HEK293T (cell line): ENCODE data around the gene TEX28.
"Not testable (repeated sequence)": the region's sequence is repeated elsewhere in the genome, so short reads cannot be mapped to it uniquely, and the experiment has no call there.

Experiments used
- CTCF ChIA-PET: fragments of 350-600 bp; formaldehyde crosslinking; extraction: SDS; loops from one replicate; lab custom pipeline; 2021; ENCODE audit warnings: antibody characterized with exemption, inconsistent platforms; lab: Yijun Ruan, JAX
- POLR2A ChIA-PET: fragments of 350-600 bp; formaldehyde crosslinking; extraction: SDS; loops from one replicate; lab custom pipeline; 2020; ENCODE audit warnings: antibody characterized with exemption, inconsistent platforms; lab: Yijun Ruan, JAX
- DNase-seq: peaks from one replicate; pipeline ENCODE4 v3.0.0; 2012; ENCODE audit warnings: mixed read lengths; ENCODE audit errors: extremely low spot score
- ARNT ChIP-seq: fragments of 450-650 bp; IDR thresholded peaks from 2 replicates; pipeline ENCODE4 v1.6.1; 2017; ENCODE audit warnings: mild to moderate bottlenecking
- BHLHE40 ChIP-seq: fragments of 450-650 bp; IDR thresholded peaks from 2 replicates; pipeline ENCODE4 v1.6.1; 2016; ENCODE audit warnings: mild to moderate bottlenecking, moderate library complexity, borderline replicate concordance
- CTBP1 ChIP-seq: fragments of 450-650 bp; IDR thresholded peaks from 2 replicates; pipeline ENCODE4 v1.6.1; 2016; ENCODE audit warnings: borderline replicate concordance
- ELF4 ChIP-seq: fragments of 450-650 bp; IDR thresholded peaks from 2 replicates; pipeline ENCODE4 v1.6.1; 2017; ENCODE audit warnings: antibody characterized with exemption
- FOXA1 ChIP-seq: fragments of 450-650 bp; IDR thresholded peaks from 2 replicates; pipeline ENCODE4 v1.6.1; 2016; ENCODE audit warnings: mild to moderate bottlenecking
- FOXK2 ChIP-seq: fragments of 450-650 bp; IDR thresholded peaks from 2 replicates; pipeline ENCODE4 v1.6.1; 2016; ENCODE audit warnings: mild to moderate bottlenecking
- FOXM1 ChIP-seq: fragments of 450-650 bp; IDR thresholded peaks from 2 replicates; pipeline ENCODE4 v1.6.1; 2017; ENCODE audit warnings: mild to moderate bottlenecking, borderline replicate concordance
- HDGF ChIP-seq: fragments of 450-650 bp; IDR thresholded peaks from 2 replicates; pipeline ENCODE4 v1.6.1; 2017; ENCODE audit warnings: antibody characterized with exemption, borderline replicate concordance
- L3MBTL2 ChIP-seq: fragments of 450-650 bp; conservative IDR thresholded peaks from 2 replicates; pipeline ENCODE4 v1.6.1; 2016; ENCODE audit warnings: mild to moderate bottlenecking
- LEF1 ChIP-seq: fragments of 450-650 bp; IDR thresholded peaks from 2 replicates; pipeline ENCODE4 v1.6.1; 2017; ENCODE audit warnings: mild to moderate bottlenecking, borderline replicate concordance
- NFRKB ChIP-seq: fragments of 450-650 bp; IDR thresholded peaks from 2 replicates; pipeline ENCODE4 v1.6.1; 2016; ENCODE audit warnings: mild to moderate bottlenecking, moderate library complexity
- SP1 ChIP-seq: fragments of 450-650 bp; IDR thresholded peaks from 2 replicates; pipeline ENCODE4 v1.6.1; 2017
- SUZ12 ChIP-seq: fragments of 450-650 bp; IDR thresholded peaks from 2 replicates; pipeline ENCODE4 v1.6.1; 2016; ENCODE audit warnings: mild to moderate bottlenecking
- TARDBP ChIP-seq: fragments of 450-650 bp; IDR thresholded peaks from 2 replicates; pipeline ENCODE4 v1.6.1; 2016
- ZNF384 ChIP-seq: fragments of 450-650 bp; IDR thresholded peaks from 2 replicates; pipeline ENCODE4 v1.6.1; 2016
- TF ChIP-seq, protein P1 (sequence below): fragments of 450-650 bp; IDR thresholded peaks from 2 replicates; pipeline ENCODE4 v1.6.1; 2016

The TEX28 gene

DNA sequence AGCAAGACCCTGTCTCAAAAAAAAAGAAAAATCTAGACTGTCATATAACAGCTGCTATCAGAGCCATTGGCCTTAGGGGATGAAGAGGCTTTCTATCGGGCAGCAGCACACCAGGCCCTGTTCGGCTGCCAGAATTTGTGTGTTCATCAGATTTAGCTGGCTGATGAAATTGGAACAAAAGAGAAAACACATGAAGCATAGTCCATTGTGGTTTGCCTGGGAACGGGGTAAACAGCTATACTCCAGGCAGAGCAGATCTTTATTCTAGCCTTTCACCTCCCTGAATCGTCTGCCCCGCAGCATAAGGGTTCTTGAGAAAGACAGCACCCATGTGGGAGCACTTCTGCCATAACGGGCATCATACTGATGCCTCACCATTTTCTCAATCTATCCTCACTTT is 12.3 kb upstream of the TEX28 start:
- no peak for DNase-seq
- ChIA-PET POLR2A (no interaction called here), CTCF (interaction anchor here (1.0 to 2.3 kb wide), 3 partner anchors 10 to 17 kb away, joined by 3 to 12 read pairs (median 6); no protein-coding TSS in a partner anchor)
- TF ChIP-seq CTBP1 = no peak

DNA sequence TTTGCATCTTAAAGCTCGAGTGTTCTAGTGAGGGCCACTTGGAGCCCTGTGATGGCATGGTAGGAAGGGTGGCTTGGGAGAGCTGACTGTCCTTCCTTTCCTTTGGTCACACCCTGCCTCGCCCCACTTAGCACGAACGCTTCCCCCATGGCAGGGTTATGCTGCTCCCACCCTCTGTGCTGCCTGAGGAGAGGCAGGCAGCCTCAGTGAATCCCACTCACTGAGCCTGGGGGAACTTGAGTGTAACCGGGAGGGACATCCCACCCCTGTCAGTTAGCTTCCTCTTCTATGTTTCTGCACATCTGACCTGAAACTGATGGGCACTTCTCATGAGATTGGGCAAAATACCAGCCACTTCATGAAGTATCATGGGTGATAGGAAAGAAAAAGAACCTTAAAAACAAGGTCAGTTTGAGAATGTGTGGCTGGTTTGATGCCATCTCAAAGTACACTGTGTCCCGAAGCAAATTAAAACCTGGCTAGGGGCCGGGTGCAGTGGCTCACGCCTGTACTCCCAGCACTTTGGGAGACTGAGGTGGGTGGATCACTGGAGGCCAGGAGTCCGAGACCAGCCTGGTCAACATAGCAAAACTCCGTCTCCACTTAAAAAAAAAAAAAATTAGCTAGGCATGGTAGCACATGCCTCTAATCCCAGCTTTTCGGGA is 10.7 kb upstream of the TEX28 start:
- POLR2A ChIA-PET = no interaction called here
- DNase-seq = no peak
- CTCF ChIA-PET = interaction anchor here (0.5 to 1.8 kb wide), 4 partner anchors 9 to 293 kb away, joined by 3 to 5 read pairs (median 3); no protein-coding TSS in a partner anchor
- TF ChIP-seq FOXK2 (no peak), HDGF (no peak), CTBP1 (no peak), SUZ12 (no peak), BHLHE40 (no peak), ARNT (no peak), ELF4 (no peak)

DNA sequence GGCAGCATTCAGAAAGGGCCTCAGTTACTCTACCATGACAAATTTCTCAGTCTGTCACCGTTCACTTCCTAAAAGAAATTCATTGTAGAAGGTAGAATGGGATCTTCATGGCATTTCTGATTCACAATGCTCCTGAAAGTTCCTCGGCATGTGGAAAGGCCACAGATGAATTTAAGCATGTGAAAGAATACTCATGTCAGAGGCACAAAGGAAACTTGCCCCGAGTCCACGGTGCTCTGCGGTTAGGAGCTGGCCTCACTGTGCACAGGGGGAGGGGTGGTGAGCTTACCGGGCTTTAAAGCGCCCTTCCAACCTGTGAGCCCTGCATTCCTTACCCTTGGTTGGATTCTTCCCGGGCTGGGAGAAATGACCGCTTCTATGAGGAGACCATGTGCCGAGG is 9.9 kb upstream of the TEX28 start:
- POLR2A ChIA-PET = no interaction called here
- TF ChIP-seq BHLHE40 (no peak), SP1 (no peak), CTBP1 (no peak), LEF1 (no peak), FOXK2 (no peak), HDGF (no peak), FOXM1 (no peak)
- TF ChIP-seq, protein P1, sequence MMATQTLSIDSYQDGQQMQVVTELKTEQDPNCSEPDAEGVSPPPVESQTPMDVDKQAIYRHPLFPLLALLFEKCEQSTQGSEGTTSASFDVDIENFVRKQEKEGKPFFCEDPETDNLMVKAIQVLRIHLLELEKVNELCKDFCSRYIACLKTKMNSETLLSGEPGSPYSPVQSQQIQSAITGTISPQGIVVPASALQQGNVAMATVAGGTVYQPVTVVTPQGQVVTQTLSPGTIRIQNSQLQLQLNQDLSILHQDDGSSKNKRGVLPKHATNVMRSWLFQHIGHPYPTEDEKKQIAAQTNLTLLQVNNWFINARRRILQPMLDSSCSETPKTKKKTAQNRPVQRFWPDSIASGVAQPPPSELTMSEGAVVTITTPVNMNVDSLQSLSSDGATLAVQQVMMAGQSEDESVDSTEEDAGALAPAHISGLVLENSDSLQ = no peak
- CTCF ChIA-PET = interaction anchor here (0.6 to 1.8 kb wide), 2 partner anchors 13 to 292 kb away, joined by 3 to 5 read pairs; no protein-coding TSS in a partner anchor
- DNase-seq = no peak

DNA sequence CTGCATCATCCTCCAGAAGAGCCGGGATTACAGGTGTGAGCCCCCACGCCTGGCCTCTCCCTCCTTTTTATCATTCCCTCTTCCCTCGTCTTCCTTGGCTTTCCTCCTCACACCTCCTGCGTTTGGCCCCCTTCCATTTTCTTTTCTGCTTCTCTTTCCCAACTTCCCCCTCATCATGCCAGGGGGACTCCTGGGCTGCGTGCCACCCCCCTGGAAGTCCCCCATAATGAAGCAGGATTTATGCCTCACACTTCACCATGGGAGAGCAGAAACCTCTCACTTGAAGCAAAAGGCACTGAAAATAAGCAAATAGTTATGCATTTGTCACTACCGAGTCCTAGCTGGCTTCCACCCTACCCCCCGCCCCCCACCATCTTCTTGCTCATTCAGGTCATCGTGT is 8.6 kb upstream of the TEX28 start:
- POLR2A ChIA-PET = no interaction called here
- no peak for DNase-seq
- TF ChIP-seq BHLHE40 = no peak
- TF ChIP-seq L3MBTL2 = no peak
- TF ChIP-seq, protein P1 = no peak
- no peak for TF ChIP-seq ELF4
- no peak for TF ChIP-seq FOXA1
- no peak for TF ChIP-seq ZNF384
- no peak for TF ChIP-seq SP1
- TF ChIP-seq CTBP1 = no peak
- TF ChIP-seq SUZ12 = no peak
- TF ChIP-seq LEF1 = no peak
- no peak for TF ChIP-seq ARNT
- no peak for TF ChIP-seq FOXK2
- no peak for TF ChIP-seq HDGF
- no peak for TF ChIP-seq FOXM1
- no peak for TF ChIP-seq NFRKB
- TF ChIP-seq TARDBP = no peak
- CTCF ChIA-PET = no interaction called here

DNA sequence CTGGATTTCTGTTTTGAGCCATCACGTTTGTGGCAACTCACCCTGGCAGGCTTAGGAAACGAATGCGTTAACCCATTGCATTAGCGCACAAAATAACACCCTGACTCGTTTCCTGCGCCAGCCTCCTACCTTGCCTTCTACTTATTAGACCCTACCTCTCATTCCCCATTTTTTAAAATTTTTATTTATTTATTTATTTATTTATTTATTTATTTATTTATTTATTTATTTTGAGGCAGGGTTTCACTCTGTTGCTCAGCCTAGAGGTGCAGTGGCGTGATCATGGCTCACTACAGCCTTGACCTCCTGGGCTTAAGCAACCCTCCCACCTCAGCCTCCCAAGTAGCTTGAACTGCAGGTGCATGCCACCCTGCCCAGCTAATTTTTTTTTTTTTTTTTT is 8.1 kb upstream of the TEX28 start:
- POLR2A ChIA-PET, CTCF ChIA-PET: not testable (repeated sequence)

DNA sequence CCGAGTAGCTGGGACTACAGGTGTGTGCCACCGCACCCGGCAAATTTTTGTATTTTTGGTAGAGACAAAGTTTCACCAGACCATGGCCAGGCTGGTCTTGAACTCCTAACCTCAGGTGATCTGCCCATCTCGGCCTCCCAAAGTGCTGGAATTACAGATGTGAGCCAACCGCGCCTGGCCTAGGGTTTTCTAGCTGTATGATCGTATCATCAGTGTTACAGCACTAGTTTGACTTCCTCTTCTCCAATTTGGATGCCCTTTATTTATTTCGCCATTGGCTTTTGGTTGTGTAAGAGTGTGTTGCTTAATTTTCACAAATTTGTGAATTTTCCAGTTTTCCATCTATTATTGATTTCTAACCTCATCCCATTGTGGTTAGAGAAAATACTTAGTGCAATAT is 5.9 kb upstream of the TEX28 start:
- TF ChIP-seq NFRKB (no peak), L3MBTL2 (no peak), ZNF384 (no peak), FOXA1 (no peak), SUZ12 (no peak), LEF1 (no peak), ELF4 (no peak), FOXM1 (no peak), BHLHE40 (no peak), TARDBP (no peak), CTBP1 (no peak), ARNT (no peak), SP1 (no peak), HDGF (no peak), FOXK2 (no peak)
- TF ChIP-seq, protein P1 = no peak
- ChIA-PET POLR2A (no interaction called here), CTCF (interaction anchor here (1.1 kb wide), 1 partner anchor 17 kb away, joined by 3 read pairs; no protein-coding TSS in a partner anchor)
- no peak for DNase-seq

More for the DNA sequence above, 8.1 kb upstream of the TEX28 start:
- not testable (repeated sequence) for DNase-seq

DNA sequence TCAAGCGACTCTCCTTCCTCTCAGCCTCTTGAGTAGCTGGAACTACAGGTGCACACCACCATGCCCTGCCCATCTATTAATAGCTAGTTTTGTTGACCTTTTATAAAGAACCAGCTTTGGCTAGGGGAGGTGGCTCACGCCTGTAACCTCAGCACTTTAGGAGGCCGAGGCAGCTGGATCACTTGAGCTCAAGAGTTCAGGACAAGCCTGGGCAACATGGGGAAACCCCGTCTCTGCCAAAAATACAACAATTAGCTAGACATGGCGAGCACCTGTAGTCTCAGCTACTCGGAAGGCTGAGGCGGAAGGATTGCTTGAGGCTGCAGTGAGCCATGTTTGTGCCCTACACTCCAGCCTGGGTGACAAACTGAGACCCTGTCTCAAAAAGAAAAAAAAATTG is 3.4 kb upstream of the TEX28 start:
- ChIA-PET POLR2A (no interaction called here), CTCF (no interaction called here)
- no peak for TF ChIP-seq SUZ12
- no peak for TF ChIP-seq L3MBTL2
- TF ChIP-seq, protein P1 = no peak
- no peak for TF ChIP-seq CTBP1
- no peak for DNase-seq
